ENCODE results near the gene PAIP1.
"Not testable (repeated sequence)": the region's sequence is repeated elsewhere in the genome, so short reads cannot be mapped to it uniquely, and the experiment has no call there.

DNA sequence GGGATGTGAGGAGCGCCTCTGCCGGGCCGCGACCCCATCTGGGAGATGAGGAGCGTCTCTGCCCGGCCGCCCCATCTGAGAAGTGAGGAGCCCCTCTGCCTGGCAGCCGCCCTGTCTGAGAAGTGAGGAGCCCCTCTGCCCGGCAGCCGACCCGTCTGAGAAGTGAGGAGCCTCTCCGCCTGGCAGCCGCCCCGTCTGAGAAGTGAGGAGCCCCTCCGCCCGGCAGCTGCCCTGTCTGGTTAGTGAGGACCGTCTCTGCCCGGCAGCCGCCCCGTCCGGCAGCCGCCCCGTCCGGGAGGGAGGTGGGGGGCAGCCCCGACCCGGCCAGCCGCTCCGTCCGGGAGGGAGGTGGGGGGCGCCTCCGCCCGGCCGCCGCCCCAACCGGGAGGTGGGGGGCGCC, 45.8 kb downstream of the PAIP1 start:
- not testable (repeated sequence) for TF ChIP-seq EZH2 (IDR thresholded peaks at IDR 0.05; ENCODE audit: borderline replicate concordance, low read length)
- TF ChIP-seq, protein P1, sequence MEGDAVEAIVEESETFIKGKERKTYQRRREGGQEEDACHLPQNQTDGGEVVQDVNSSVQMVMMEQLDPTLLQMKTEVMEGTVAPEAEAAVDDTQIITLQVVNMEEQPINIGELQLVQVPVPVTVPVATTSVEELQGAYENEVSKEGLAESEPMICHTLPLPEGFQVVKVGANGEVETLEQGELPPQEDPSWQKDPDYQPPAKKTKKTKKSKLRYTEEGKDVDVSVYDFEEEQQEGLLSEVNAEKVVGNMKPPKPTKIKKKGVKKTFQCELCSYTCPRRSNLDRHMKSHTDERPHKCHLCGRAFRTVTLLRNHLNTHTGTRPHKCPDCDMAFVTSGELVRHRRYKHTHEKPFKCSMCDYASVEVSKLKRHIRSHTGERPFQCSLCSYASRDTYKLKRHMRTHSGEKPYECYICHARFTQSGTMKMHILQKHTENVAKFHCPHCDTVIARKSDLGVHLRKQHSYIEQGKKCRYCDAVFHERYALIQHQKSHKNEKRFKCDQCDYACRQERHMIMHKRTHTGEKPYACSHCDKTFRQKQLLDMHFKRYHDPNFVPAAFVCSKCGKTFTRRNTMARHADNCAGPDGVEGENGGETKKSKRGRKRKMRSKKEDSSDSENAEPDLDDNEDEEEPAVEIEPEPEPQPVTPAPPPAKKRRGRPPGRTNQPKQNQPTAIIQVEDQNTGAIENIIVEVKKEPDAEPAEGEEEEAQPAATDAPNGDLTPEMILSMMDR (conservative IDR thresholded peaks at IDR 0.05 in 1 of 2, IDR thresholded peaks at IDR 0.05 in 1 of 2; ENCODE audit: extremely low read depth in 1 of 2, insufficient read depth in 1 of 2, low read depth in 1 of 2, low read length in 2 of 2), result not testable (repeated sequence)
